ENCODE data around the gene NMS. TPM values are rescaled to one million over a fixed set of nuclear protein-coding genes. Genes with fewer than 3 reads are reported as not detected.

NMS gene
- total RNA-seq, 1 donor from 2014 or later, result not detected

GRCh38 chr2:100513650-100514049 lies 43.4 kb downstream of the NMS start:
- Histone ChIP-seq H3K4me1 (no peaks in the 10 kb centered on the region), H3K27ac (no peak overlapping the region), H3K36me3 (no peaks in the 10 kb centered on the region), H3K27me3 (no peaks in the 10 kb centered on the region), H3K4me3 (no peak overlapping the region), H3K9me3 (no peaks in the 10 kb centered on the region)
- DNase-seq (ENCODE audit: low spot score in 2 of 2), result no peak
- no peak for TF ChIP-seq CTCF (IDR thresholded peaks at IDR 0.05)
- intact Hi-C loops (cut with DNase I), result no loop called here

- DNase-seq (ENCODE audit: low spot score in 2 of 2), result no peak
- no peaks in the 10 kb centered on the region for H3K27me3 ChIP-seq
- intact Hi-C loops (cut with DNase I), result no loop called here
- no peak overlapping the region for H3K27ac ChIP-seq
- no peaks in the 10 kb centered on the region for H3K9me3 ChIP-seq
- no peaks in the 10 kb centered on the region for H3K4me1 ChIP-seq
- no peaks in the 10 kb centered on the region for H3K36me3 ChIP-seq
- no peak for TF ChIP-seq CTCF (IDR thresholded peaks at IDR 0.05)
- H3K4me3 ChIP-seq, result no peak overlapping the region
Observed at GRCh38 chr2:100517556-100517955, 47.3 kb downstream of the NMS start.

- Histone ChIP-seq H3K4me3 (no peak overlapping the region), H3K27me3 (no peaks in the 10 kb centered on the region)
Observed at GRCh38 chr2:100518801-100519200, 48.5 kb downstream of the NMS start.

GRCh38 chr2:100520224-100520623 lies 49.9 kb downstream of the NMS start:
- Histone ChIP-seq H3K27me3 (no peaks in the 10 kb centered on the region), H3K4me3 (no peak overlapping the region), H3K9me3 (no peaks in the 10 kb centered on the region), H3K4me1 (no peaks in the 10 kb centered on the region), H3K27ac (no peak overlapping the region), H3K36me3 (no peaks in the 10 kb centered on the region)
- no peak for DNase-seq (ENCODE audit: low spot score in 2 of 2)
- TF ChIP-seq CTCF (IDR thresholded peaks at IDR 0.05), result no peak
- intact Hi-C loops (cut with DNase I), result no loop called here

More at GRCh38 chr2:100518801-100519200, 48.5 kb downstream of the NMS start:
- Histone ChIP-seq H3K27ac (no peak overlapping the region), H3K9me3 (no peaks in the 10 kb centered on the region), H3K4me1 (no peaks in the 10 kb centered on the region), H3K36me3 (no peaks in the 10 kb centered on the region)
- TF ChIP-seq CTCF (IDR thresholded peaks at IDR 0.05), result no peak
- intact Hi-C loops (cut with DNase I), result no loop called here
- DNase-seq (ENCODE audit: low spot score in 2 of 2), result no peak

GRCh38 chr2:100522430-100522829 lies 52.1 kb downstream of the NMS start:
- no peak for DNase-seq (ENCODE audit: low spot score in 2 of 2)
- H3K4me3 ChIP-seq, result no peak overlapping the region
- no peak for TF ChIP-seq CTCF (IDR thresholded peaks at IDR 0.05)
- no peaks in the 10 kb centered on the region for H3K27me3 ChIP-seq
- intact Hi-C loops (cut with DNase I), result no loop called here
- no peaks in the 10 kb centered on the region for H3K9me3 ChIP-seq
- no peak overlapping the region for H3K27ac ChIP-seq
- H3K4me1 ChIP-seq, result no peaks in the 10 kb centered on the region
- H3K36me3 ChIP-seq, result no peaks in the 10 kb centered on the region

GRCh38 chr2:100524331-100524730 lies 54.0 kb downstream of the NMS start:
- H3K27ac ChIP-seq, result no peak overlapping the region
- no peaks in the 10 kb centered on the region for H3K4me1 ChIP-seq
- no peak overlapping the region for H3K4me3 ChIP-seq
- no peaks in the 10 kb centered on the region for H3K36me3 ChIP-seq
- TF ChIP-seq CTCF (IDR thresholded peaks at IDR 0.05), result no peak
- no peaks in the 10 kb centered on the region for H3K9me3 ChIP-seq
- DNase-seq (ENCODE audit: low spot score in 2 of 2), result no peak
- no peaks in the 10 kb centered on the region for H3K27me3 ChIP-seq
- intact Hi-C loops (cut with DNase I), result no loop called here

Data from ascending aorta (tissue), 2 donors.